GM13977 (cell line): ENCODE data around the gene SF3B5.

Experiments used
- DNase-seq: peaks from one replicate; pipeline ENCODE4 v3.0.0; 2012; ENCODE audit warnings: low spot score
- in situ Hi-C: fragments of 300-500 bp; cut with MboI; formaldehyde crosslinking; loops from one replicate; pipeline ENCODE4 v1.12.0; 2022; ENCODE audit warnings: low sequenced_read_pairs, low pct_unique_long_range_greater_than_20kb, mixed read lengths, inconsistent platforms; ENCODE audit not compliant: unreplicated experiment
- TF ChIP-seq, protein P1 (sequence below): IDR thresholded peaks from 2 replicates; pipeline ENCODE4 v1.5.1; 2012; ENCODE audit warnings: mild to moderate bottlenecking, control low read depth; ENCODE audit not compliant: insufficient read depth; ENCODE audit errors: extremely low read depth, missing control alignments

The SF3B5 gene

DNA sequence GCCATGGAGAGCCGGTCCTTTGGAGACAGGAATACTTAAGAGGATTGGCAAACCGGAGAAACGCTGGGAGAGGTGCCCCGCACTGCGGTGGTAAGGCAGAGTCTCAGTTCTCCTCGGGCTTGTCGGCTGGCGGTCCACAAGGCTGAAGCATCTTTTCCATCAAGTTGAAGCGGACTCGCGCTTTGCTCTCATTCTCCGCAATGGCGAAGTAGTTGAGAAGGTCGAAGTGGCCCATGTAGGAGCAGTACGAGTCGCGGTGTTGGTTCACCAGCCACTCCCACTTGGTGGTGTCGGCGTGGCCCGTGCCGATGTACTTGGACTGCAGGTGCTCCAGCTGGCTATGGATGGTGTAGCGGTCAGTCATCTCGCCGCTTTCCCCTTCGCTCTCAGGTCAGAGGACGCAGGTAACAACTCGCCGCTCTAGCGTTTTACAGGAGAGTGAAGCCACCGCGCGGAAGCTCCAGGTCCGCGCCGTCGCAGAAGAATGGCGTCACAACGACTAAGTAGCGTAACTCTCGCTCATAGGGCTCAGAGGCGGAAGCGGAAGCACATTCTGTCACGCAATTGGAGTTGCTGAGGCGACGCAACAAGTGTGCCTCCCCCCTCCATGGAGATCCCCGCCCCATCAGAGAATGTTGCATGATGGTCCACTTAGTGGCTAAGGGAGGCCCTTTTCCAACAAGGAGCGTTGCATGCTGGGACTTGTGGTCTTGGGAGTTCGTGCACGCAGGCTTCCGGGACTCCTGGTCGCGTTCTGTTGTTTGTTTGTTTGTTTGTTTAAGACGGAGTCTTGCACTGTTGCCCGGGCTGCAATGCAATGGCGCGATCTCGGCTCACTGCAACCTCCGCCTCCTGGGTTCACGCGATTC lies at the start of gene SF3B5:
Gene SF3B5 (minus strand): TSS at position 440 of the 869 bp plus-strand sequence. CDS start 76 bp downstream, at position 364.
- in situ Hi-C loops, result loop anchor here (10.0 kb wide), 2 partner anchors 119 to 151 kb away; no protein-coding TSS in a partner anchor
- peak; percentile 87 for DNase-seq
- TF ChIP-seq, protein P1, sequence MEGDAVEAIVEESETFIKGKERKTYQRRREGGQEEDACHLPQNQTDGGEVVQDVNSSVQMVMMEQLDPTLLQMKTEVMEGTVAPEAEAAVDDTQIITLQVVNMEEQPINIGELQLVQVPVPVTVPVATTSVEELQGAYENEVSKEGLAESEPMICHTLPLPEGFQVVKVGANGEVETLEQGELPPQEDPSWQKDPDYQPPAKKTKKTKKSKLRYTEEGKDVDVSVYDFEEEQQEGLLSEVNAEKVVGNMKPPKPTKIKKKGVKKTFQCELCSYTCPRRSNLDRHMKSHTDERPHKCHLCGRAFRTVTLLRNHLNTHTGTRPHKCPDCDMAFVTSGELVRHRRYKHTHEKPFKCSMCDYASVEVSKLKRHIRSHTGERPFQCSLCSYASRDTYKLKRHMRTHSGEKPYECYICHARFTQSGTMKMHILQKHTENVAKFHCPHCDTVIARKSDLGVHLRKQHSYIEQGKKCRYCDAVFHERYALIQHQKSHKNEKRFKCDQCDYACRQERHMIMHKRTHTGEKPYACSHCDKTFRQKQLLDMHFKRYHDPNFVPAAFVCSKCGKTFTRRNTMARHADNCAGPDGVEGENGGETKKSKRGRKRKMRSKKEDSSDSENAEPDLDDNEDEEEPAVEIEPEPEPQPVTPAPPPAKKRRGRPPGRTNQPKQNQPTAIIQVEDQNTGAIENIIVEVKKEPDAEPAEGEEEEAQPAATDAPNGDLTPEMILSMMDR, result no peak

DNA sequence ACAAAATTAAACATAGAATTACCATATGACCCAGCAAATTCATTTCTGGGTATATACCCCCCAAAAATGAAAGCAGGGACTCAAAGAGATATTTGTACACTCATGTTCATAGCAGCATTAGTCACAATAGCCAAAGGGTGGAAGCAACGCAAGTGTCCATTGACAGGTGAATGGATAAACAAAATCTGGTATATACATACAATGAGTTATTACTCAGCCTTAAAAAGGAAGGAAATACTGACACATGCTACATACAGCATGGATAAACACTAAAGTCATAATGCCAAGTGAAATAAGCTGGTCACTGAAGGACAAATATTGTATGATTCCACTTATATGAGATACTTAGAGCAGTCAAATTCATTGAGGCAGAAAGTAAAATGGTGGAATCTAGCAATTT lies 49.6 kb upstream of the SF3B5 start:
- TF ChIP-seq, protein P1, result no peak
- in situ Hi-C loops, result no loop called here
- no peak for DNase-seq

DNA sequence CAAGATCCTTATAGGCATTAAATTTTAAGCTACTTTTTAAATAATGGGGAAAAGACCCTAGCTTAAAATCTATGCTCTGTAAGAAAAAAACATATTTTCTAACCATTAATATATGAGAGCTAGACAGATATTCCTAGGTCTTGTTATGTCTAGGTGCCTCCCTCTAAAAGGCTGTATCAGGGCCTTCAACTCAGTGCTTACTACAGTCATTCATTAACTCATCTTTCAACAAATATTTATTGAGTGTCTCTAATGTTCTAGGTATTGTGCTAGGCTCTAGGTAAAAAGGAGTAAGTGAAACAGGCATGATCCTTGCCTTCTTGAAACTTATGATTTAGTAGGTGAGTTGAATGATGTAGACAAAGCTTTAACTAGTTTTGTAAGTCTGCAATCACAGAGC lies 48.5 kb upstream of the SF3B5 start:
- in situ Hi-C loops, result no loop called here
- DNase-seq, result no peak
- TF ChIP-seq, protein P1, result no peak

DNA sequence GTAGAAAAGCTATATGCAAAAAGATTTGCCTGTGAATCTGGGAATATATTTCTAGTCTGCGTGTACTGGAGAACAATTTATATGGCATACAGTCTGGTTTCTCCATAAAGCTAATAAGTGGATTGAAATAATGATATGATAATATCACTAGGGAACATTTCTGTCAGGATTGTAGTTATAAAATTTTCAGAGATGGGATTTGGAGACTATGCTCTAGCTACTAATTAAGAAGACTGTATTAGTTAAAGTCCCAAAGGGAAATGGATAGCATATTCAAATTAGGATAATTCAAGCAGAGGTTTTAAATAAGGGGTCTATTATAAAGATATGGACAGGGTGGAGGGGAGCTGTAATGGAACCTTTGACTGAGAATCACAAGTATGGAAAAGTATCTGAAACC lies 47.7 kb upstream of the SF3B5 start:
- TF ChIP-seq, protein P1, result no peak
- no peak for DNase-seq
- in situ Hi-C loops, result no loop called here

DNA sequence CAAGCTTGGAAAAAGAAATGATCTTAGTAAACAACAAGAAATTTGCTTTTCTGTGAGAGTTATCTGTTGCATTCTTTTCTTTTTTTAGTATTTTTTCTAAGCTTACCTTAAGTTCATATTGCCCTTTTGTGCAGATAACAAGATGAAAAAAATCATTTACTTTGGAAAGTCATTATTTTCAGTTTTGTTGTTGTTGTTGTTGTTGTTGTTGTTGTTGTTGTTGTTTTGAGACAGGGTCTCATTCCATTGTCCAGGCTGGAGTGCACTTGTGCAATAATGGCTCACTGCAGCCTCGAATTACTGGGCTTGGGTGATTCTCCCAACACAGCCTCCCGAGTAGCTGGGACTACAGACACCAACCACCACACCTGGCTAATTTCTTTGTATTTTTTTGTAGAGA lies 46.1 kb upstream of the SF3B5 start:
- in situ Hi-C loops, result no loop called here
- TF ChIP-seq, protein P1, result no peak

DNA sequence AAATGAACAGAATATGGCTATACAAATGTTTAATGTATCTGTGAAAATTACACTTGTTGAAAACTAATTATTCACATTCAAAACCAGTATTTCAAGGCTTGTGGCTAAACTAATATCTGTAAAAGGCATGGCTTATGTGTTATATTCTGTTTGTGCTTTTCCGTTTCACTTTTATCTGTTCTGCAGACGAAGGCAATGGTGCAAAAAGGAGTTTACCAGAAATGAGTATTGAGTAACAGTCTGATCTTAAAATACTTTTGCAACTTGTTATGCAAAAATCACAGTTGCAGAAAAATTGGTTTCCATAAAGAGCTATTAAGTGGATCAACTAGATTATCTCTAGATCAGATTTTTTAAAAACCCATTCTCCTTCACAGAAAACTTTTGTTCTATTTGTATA lies 45.5 kb upstream of the SF3B5 start:
- in situ Hi-C loops, result no loop called here
- TF ChIP-seq, protein P1, result no peak
- DNase-seq, result peak; percentile 56

More for the DNA sequence above, 46.1 kb upstream of the SF3B5 start:
- DNase-seq, result no peak

DNA sequence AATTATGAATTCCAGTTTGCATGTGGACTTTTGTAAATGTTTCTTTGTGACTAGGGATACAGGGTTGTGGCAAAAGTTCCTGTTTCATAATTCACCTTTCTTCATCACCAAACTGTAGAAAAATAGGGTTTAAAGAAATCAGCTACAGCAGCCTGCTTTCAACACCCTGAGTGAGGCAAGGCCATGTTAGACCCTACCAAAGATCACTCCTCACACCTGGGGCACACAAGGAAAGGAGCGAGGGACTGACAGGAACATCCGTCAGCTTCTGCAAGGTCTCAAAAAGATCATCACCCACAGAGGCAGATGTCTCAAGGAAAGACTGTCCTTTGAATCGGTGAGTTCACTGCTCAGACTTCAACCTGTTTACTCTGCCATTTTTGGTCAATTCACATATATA lies 44.4 kb upstream of the SF3B5 start:
- TF ChIP-seq, protein P1, result no peak
- in situ Hi-C loops, result no loop called here
- DNase-seq, result no peak
